ENCODE results near the gene MLLT10. TPM values are rescaled to one million over a fixed set of nuclear protein-coding genes. Genes with fewer than 3 reads are reported as not detected.

Gene MLLT10
- total and polyA plus RNA-seq, 2 of the 8 experiments (the other 6 are each of a cell fraction or from before 2014, with no cell fraction given) = 53.1 to 62.1 TPM

DNA sequence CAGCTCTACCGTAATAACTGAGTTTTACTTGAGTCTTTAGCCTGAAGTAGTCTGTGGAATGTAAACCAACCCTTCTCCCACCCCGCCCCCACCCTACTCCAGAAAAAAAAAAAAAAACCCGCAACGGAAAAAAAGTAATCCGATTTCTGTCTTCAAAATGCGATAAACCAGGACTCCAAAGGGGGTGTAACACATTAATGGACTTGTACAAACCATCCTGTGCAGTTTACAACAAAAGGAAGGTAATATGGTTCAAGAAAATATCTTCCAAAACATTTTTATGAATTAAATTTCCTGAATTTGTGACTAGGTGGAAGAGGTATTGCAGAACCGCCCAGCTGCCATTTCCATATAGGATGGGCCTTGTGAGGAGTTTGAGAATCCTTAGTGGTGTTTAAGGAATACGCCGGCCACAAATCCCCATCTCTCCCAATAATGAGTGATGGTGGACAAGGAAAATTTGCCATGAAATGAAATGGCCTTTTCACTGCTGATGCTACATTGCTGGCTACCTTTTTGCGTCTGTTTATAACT lies 19.1 kb upstream of the MLLT10 start:
- H3K18ac ChIP-seq (ENCODE audit: extremely low read depth, low read length) = no peak overlapping the region
- H3K4me2 ChIP-seq (ENCODE audit: insufficient read depth in 1 of 2, low read depth in 2 of 2, low read length in 2 of 2) = peak overlapping the region; percentile 96 to 100
- no peak overlapping the region for H3K4ac ChIP-seq (replicated peaks; ENCODE audit: insufficient read length, low read depth, low read length)
- no peak overlapping the region for H4K8ac ChIP-seq (ENCODE audit: extremely low read depth, insufficient read depth, low read length)
- H3K27ac ChIP-seq (ENCODE audit: low read depth, low read length) = no peak overlapping the region
- H3K14ac ChIP-seq (ENCODE audit: insufficient read length) = no peak overlapping the region
- H4K5ac ChIP-seq (ENCODE audit: insufficient read length, low read depth, low read length) = no peak overlapping the region
- no peaks in the 10 kb centered on the region; a peak in 2 of 7 replicates for H3K27me3 ChIP-seq (replicated peaks in 1 of 4; ENCODE audit: control insufficient read depth in 3 of 4, extremely low read depth in 1 of 4, insufficient read depth in 3 of 4, low read length in 3 of 4)
- peak overlapping the region; percentile 14 for H2BK120ac ChIP-seq (replicated peaks; ENCODE audit: low read depth, low read length)
- no peak overlapping the region for H3K23ac ChIP-seq (ENCODE audit: insufficient read length)
- no peak for FAIRE-seq
- no peak overlapping the region for H2BK20ac ChIP-seq (ENCODE audit: low read length)
- H3K9me3 ChIP-seq (ENCODE audit: insufficient read depth in 2 of 2, low read depth in 1 of 2, low read length in 1 of 2) = no peaks in the 10 kb centered on the region
- H2BK12ac ChIP-seq (ENCODE audit: low read depth, low read length) = peak overlapping the region; percentile 51; the same call in 1 of the 2 replicates
- no peak for DNase-seq (ENCODE audit: low read depth in 1 of 2, low spot score in 2 of 2)
- no peak overlapping the region for H2BK15ac ChIP-seq (ENCODE audit: low read length)
- peak overlapping the region in 2 of 4 experiments; percentile 28 to 70; a peak in 2 of 7 replicates for H3K9ac ChIP-seq (replicated peaks in 1 of 4; ENCODE audit: extremely low read depth in 1 of 4, low read depth in 3 of 4, low read length in 3 of 4)
- ChIA-PET POLR2A (ENCODE audit: partially characterized antibody) (interaction anchor here (0.5 to 17.3 kb wide), 5 partner anchors 8 to 77 kb away, joined by 3 to 352 read pairs (median 3); partner anchors contain the start of gene SKIDA1), CTCF (ENCODE audit: partially characterized antibody) (interaction anchor here (0.8 to 4.2 kb wide), 7 partner anchors 10 to 237 kb away, joined by 3 to 24 read pairs (median 6); partner anchors contain the start of gene SKIDA1)
- H3K36me3 ChIP-seq (ENCODE audit: control insufficient read depth in 2 of 4, insufficient read depth in 4 of 4, low read length in 3 of 4) = no peaks in the 10 kb centered on the region
- H3K23me2 ChIP-seq (ENCODE audit: low read depth, low read length) = peaks cover 26% of the 10 kb centered on the region
- H3K56ac ChIP-seq (replicated peaks; ENCODE audit: insufficient read length, low read depth, low read length) = no peak overlapping the region
- no peak overlapping the region for H2BK5ac ChIP-seq (ENCODE audit: low read depth, low read length)
- H3K79me2 ChIP-seq (ENCODE audit: control insufficient read depth in 1 of 2, insufficient read depth in 2 of 2, low read length in 2 of 2) = peaks cover 0 to 60% of the 10 kb centered on the region in 2 experiments; a peak in 3 of 4 replicates
- 2% methylated on average over 10 of the region's 10 CpGs; no CpG with 5 or more reads in 1 of the 2 experiments for WGBS, 2 experiments (ENCODE audit: extremely low coverage in 1 of 2, insufficient coverage in 1 of 2, insufficient read length in 1 of 2, insufficient replicate concordance in 2 of 2, low coverage in 1 of 2, low lambda C conversion rate in 2 of 2, missing lambda C conversion rate in 1 of 2)
- H2AK5ac ChIP-seq (ENCODE audit: low read depth, low read length) = no peak overlapping the region
- peaks cover 5 to 29% (median 19%) of the 10 kb centered on the region in 4 experiments; a peak in 5 of 7 replicates for H3K4me1 ChIP-seq (replicated peaks in 1 of 4; ENCODE audit: control insufficient read depth in 3 of 4, insufficient read depth in 4 of 4, low read length in 3 of 4)
- no peak overlapping the region for H2AFZ ChIP-seq (ENCODE audit: low read length)
- H3K4me3 ChIP-seq (ENCODE audit: extremely low read depth in 1 of 4, insufficient read depth in 2 of 4, low read depth in 3 of 4, low read length in 4 of 4) = peak overlapping the region; percentile 66 to 90 (median 80)
- peaks cover 0 to 2% of the 10 kb centered on the region in 2 experiments for H4K20me1 ChIP-seq (replicated peaks in 1 of 2; ENCODE audit: control insufficient read depth in 1 of 2, insufficient read depth in 2 of 2, low read length in 2 of 2)
- H3K79me1 ChIP-seq (ENCODE audit: low read depth, low read length) = no peaks in the 10 kb centered on the region
- no peak overlapping the region for H4K91ac ChIP-seq (replicated peaks; ENCODE audit: insufficient read length, low read length)
- TF ChIP-seq HDAC6 (IDR thresholded peaks at IDR 0.05; ENCODE audit: low read depth, low read length) (no peak), YY1 (IDR thresholded peaks at IDR 0.05; ENCODE audit: low read depth, low read length) (no peak)
